GM18502 (cell line): ENCODE measurements around the gene PTPRM.
"Not testable (repeated sequence)": the region's sequence is repeated elsewhere in the genome, so short reads cannot be mapped to it uniquely, and the experiment has no call there.

Experiments used
- ATAC-seq: cut with Tn5 transposase; IDR thresholded peaks from one replicate; pipeline ENCODE4 v1.9.1; 2021; ENCODE audit warnings: mild to moderate bottlenecking; ENCODE audit not compliant: unreplicated experiment, poor library complexity

PTPRM gene

DNA sequence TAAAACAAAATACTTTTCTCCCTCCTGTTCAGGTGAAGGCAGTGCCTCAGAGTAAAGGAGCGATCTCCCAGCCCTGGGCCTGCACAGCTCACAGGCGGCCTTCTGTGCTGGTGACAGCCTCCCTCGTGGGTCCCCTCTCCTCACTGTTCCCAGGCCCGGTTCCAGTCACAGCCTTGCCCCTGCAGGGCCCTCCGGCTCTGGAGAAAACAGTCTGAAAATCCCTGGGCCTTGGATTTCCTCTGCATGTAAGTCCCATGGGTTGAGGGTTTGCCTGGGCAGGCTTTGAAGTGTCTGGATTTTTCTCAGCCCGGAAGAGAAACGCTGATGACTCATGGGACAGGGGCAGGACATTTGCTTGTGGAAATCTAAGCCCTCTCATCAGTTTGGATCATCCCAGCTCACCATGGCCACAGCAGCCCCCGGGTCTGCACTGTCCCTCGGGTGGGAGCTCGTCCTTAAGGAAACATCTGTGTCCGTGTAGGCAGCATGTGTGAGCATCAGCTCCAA, 856.0 kb downstream of the PTPRM start:
- no peak for ATAC-seq

DNA sequence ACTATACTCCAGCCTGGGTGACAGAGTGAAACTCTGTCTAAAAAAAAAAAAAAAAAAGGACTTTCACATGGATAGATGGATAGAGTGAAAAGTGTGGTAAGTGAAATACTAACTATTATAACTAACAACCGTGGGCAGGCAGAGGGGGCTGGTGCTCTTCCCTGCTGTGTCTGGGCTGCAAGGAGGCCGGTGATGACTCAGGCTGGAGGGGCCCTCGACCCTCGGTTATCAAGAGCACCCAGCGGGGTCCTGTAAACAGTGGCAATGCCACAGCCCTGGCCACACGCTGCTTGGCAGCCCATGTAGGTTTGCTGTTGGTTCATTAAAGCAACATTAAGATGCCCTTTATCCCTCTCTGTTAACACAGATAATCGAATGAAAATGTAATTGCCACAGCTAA, 857.4 kb downstream of the PTPRM start:
- no peak for ATAC-seq

DNA sequence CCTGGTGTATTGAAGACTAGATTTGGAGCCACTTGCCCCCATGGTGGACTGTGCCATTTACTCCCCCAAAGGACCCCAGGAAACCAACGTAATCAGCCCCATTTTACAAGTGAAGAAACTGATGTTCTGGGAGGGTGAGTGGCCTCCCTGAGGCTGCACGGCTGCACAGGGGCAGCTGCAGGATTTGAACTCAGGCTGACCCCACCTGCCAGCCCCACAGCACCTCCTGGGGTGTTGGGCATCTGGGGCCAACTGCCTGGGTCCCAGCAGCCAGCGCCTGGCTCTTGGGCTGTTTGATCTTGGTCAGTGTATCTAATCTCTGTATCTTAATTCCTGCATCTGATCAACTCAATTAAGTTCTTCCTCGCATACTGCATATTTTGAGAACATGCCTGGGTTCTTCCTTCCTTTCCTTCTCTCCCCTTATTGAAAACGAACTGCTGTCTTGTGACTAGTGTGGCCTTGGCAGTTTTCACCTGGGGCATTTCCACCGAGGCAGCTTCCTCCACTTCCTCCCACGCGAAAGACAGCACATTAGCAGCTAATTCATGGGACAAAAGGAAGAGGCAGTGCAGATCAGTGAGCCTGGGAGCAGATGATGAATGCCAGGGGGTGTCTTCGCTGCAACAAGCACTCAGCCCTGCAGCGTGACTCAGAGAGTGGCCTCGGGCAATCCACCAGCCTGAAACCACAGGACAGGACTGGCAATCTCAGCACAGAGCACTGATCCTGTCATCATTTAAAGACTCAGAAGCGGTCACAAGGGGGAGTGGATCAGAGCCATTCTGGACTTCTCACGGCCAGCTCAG, 858.0 kb downstream of the PTPRM start:
- ATAC-seq, result no peak

- no peak for ATAC-seq
Measured at GRCh38 chr18:8426401-8426800, 859.3 kb downstream of the PTPRM start.

DNA sequence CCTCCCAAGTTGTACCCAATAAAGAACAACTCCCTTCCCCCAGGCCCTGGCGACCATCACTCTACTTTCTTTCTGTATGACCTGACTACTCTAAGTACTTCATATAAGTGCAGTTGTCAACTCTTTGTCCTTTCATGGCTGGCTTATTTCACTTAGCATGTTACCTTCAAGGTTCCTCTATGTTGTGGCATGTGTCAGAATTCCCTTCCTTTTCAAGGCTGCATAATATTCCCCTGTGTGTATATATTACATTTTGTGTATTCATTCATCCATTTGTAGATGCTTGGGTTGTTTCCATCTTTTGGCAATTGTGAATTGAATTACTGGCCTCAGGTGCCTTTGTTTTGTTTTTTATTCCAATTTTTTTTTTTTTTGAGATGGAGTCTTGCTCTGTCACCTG, 860.2 kb downstream of the PTPRM start:
- no peak for ATAC-seq

DNA sequence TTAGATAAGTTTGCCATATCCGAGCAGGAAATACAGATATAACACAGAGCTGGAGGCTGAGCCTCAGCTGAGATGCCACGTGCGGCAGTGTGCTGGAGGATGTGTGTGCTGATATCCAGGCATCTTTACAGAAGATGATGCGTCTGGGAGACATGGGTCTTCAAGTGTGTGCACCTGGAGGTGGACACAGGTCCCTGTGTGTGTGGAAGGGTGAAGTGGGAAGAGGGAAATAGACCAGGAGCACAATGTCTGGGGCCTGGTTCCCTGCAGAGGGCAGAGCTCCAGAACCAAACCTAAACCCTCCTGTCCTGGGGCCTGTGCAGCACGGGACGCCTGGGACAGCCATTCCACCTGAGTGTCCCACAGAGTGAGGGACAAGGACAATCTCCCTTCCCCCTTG, 861.8 kb downstream of the PTPRM start:
- ATAC-seq, result no peak

- ATAC-seq, result no peak
Measured at GRCh38 chr18:8431036-8431435, 863.9 kb downstream of the PTPRM start.

DNA sequence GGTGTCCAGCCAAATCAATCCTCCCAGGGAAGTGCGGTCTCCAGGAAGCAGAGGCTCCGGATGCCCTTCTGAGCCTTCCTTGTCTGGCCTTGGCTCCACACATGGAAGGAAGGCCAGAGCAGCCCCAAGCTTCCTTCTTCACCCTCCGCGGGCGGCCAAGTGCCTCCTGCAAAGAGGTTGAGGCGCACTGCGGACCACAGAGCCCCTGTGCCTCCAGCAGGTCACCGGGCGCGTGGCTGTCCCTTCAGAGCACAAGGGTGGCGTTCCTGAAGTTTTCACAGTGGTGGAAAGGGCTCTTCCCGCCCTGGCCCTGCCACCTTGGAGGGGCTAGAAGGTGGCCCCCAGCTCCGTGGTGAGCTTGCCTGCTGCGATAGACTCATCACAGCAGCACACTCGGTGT, 866.2 kb downstream of the PTPRM start:
- ATAC-seq, result no peak

DNA sequence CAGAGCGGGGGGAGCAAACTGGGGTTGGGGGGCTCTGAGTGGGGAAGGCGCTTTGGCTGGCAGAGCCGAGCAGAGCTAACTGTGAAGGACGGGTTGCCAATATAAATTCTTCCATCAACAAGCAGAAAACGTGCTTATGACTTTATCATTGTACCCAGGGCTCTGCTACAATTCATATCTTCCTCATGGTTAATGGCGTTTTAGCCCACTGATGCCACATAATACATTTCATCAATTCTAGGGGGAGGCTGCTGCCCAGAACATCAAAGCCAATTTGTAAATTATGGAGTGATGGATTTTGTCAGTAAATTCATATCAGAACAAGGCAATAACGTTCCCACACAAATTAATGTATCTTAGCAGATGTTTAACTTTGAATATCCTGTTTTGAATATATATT, 866.7 kb downstream of the PTPRM start:
- ATAC-seq, result no peak

GRCh38 chr18:8435376-8435775, 868.3 kb downstream of the PTPRM start:
- no peak for ATAC-seq

- ATAC-seq, result no peak
Measured at GRCh38 chr18:8439055-8439454, 871.9 kb downstream of the PTPRM start.

GRCh38 chr18:8443505-8443904, 876.4 kb downstream of the PTPRM start:
- no peak for ATAC-seq

GRCh38 chr18:8446936-8447335, 879.8 kb downstream of the PTPRM start:
- not testable (repeated sequence) for ATAC-seq

- ATAC-seq, result no peak
Measured at GRCh38 chr18:8448130-8448529, 881.0 kb downstream of the PTPRM start.

DNA sequence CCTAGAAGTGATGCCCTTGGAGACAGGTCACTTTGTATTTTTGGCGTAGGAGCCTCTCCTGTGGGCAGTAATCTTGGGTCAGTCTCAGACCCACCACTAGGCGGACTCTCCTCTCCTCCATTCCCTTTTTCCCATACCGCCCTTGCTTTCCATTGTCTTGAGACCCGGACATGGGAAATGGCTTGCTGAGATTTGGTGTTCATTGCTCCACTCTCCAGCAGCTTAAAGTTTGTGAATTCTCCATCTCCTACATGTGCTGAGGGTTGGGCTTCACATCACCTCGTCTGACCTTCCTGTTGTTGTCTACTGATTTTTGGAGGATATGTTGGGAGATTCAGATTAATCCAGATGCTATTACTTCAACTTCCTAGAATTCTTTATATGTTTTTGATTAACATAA, 882.9 kb downstream of the PTPRM start:
- no peak for ATAC-seq

DNA sequence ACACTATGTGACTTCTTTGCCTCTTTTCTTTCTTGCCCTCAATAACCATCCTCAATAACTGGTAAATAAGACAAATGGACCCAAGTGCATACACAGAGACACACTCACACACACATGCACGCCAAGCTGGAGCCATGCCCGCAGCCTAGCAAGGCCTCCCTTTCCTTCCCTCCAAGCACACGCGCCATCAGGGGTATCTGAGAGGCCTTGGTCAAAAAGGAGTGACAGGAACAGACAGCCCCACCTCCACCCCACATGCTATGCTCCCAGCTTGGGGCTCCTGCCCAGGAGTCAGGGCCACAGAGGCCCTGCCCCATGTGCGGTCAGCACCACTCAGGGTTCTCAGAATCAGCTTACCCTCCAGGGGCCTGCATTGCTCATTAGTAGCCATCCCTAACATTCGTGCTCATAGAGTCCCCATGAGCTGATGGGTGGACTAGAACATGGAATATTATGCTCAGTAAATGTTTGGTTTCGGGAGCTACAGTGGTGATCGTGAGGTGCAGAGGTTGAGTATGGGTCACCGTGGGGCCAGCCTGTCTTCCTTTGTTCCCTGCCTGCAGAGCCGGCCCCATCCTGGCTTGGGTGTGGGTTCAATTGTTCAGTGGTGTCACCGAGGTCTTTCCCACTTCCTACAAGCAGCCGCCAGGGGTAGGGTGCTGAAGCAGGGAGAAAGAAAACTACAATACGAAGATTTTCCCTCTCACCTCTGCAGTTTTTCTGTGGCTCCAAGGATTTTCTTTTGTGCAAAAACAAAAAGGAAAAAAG, 884.0 kb downstream of the PTPRM start:
- ATAC-seq, result no peak

GRCh38 chr18:8453528-8453927, 886.4 kb downstream of the PTPRM start:
- ATAC-seq, result no peak

GRCh38 chr18:8454136-8454535, 887.0 kb downstream of the PTPRM start:
- ATAC-seq, result no peak

DNA sequence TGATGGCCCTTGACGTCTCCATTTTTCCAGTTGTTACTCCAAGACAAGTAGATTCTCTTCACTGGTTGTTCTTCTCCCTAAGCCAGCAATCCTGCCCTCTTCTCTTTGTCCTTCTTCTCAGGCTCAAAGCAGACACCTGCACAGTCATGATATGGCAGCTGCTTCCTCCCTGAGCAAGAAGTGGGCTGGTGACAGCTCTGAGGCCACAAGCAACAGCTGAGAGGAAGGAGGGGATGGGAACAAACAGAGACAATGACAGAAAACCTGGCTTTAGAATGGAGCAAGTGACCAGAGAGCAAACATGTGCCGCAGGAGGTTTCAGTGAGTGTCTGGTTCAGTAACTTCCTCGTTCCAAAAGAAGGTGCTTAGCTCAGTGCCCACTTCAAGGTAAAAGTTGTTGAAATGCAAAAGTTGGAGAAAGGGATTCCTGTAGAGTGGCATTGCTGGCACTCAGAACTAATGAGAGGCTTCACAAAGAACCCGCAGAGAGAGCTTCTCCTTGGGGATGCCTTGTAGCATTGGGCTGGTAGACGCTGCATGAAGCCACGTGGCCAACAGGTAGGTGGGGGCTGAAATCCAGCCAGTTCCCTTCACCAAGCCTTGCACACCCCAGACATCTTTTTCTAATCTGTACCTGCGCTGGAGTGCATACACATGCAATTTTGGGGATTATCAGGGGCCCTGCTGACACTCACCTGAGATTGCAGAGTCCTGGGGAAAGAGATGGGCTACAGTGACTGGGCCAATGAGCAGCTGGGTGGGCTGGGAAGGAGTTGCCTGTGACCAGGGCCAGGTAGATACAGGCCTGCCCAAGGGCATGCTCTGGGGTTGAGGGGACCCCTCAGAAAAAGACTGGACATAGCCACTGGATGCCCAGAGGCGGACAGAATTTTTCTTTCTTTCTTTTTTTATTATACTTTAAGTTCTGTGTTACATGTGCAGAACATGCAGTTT, 888.8 kb downstream of the PTPRM start:
- no peak for ATAC-seq
